ENCODE results near the gene LRRC73. TPM values are rescaled to one million over a fixed set of nuclear protein-coding genes. Genes with fewer than 3 reads are reported as not detected.

The LRRC73 gene
- total RNA-seq, 1 experiment from 2014 or later, result 1.4 TPM

- Mint-ChIP-seq H3K27ac (no peak overlapping the region), H3K27me3 (ENCODE audit: low read depth) (peaks cover 54% of the 10 kb centered on the region), H3K4me1 (peaks cover 16% of the 10 kb centered on the region), H3K4me3 (peak overlapping the region; percentile 41), H3K36me3 (no peaks in the 10 kb centered on the region), H3K9me3 (no peaks in the 10 kb centered on the region)
- DNase-seq (ENCODE audit: low spot score), result no peak
- TF ChIP-seq OVOL2 (CRISPR knock-in tag; IDR thresholded peaks at IDR 0.05; ENCODE audit: borderline replicate concordance) (no peak), IRF2 (CRISPR knock-in tag; IDR thresholded peaks at IDR 0.05; ENCODE audit: borderline replicate concordance, low read depth) (no peak), AFF4 (CRISPR knock-in tag; IDR thresholded peaks at IDR 0.05; ENCODE audit: borderline replicate concordance) (no peak), ZNF232 (CRISPR knock-in tag; IDR thresholded peaks at IDR 0.05) (no peak), CREB1 (CRISPR knock-in tag; IDR thresholded peaks at IDR 0.05) (no peak), ESRRA (CRISPR knock-in tag; IDR thresholded peaks at IDR 0.05; ENCODE audit: borderline replicate concordance) (no peak), RORB (CRISPR knock-in tag; IDR thresholded peaks at IDR 0.05) (no peak), JUN (CRISPR knock-in tag; IDR thresholded peaks at IDR 0.05) (no peak)
- TF ChIP-seq, protein P1, sequence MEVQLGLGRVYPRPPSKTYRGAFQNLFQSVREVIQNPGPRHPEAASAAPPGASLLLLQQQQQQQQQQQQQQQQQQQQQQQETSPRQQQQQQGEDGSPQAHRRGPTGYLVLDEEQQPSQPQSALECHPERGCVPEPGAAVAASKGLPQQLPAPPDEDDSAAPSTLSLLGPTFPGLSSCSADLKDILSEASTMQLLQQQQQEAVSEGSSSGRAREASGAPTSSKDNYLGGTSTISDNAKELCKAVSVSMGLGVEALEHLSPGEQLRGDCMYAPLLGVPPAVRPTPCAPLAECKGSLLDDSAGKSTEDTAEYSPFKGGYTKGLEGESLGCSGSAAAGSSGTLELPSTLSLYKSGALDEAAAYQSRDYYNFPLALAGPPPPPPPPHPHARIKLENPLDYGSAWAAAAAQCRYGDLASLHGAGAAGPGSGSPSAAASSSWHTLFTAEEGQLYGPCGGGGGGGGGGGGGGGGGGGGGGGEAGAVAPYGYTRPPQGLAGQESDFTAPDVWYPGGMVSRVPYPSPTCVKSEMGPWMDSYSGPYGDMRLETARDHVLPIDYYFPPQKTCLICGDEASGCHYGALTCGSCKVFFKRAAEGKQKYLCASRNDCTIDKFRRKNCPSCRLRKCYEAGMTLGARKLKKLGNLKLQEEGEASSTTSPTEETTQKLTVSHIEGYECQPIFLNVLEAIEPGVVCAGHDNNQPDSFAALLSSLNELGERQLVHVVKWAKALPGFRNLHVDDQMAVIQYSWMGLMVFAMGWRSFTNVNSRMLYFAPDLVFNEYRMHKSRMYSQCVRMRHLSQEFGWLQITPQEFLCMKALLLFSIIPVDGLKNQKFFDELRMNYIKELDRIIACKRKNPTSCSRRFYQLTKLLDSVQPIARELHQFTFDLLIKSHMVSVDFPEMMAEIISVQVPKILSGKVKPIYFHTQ (CRISPR knock-in tag; IDR thresholded peaks at IDR 0.05), result no peak
- TF ChIP-seq, protein P2, sequence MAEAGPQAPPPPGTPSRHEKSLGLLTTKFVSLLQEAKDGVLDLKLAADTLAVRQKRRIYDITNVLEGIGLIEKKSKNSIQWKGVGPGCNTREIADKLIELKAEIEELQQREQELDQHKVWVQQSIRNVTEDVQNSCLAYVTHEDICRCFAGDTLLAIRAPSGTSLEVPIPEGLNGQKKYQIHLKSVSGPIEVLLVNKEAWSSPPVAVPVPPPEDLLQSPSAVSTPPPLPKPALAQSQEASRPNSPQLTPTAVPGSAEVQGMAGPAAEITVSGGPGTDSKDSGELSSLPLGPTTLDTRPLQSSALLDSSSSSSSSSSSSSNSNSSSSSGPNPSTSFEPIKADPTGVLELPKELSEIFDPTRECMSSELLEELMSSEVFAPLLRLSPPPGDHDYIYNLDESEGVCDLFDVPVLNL (CRISPR knock-in tag; IDR thresholded peaks at IDR 0.05; ENCODE audit: borderline replicate concordance, low read depth), result no peak
- TF ChIP-seq, protein P3, sequence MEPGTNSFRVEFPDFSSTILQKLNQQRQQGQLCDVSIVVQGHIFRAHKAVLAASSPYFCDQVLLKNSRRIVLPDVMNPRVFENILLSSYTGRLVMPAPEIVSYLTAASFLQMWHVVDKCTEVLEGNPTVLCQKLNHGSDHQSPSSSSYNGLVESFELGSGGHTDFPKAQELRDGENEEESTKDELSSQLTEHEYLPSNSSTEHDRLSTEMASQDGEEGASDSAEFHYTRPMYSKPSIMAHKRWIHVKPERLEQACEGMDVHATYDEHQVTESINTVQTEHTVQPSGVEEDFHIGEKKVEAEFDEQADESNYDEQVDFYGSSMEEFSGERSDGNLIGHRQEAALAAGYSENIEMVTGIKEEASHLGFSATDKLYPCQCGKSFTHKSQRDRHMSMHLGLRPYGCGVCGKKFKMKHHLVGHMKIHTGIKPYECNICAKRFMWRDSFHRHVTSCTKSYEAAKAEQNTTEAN (CRISPR knock-in tag; IDR thresholded peaks at IDR 0.05), result no peak
- POLR2A ChIA-PET, result interaction anchor here (0.6 to 0.7 kb wide), 3 partner anchors 34 to 149 kb away, joined by 3 to 7 read pairs (median 3); partner anchors contain the start of gene CRIP3
- CTCF ChIA-PET, result interaction anchor here (0.6 to 5.3 kb wide), 20 partner anchors 10 to 278 kb away, joined by 3 to 65 read pairs (median 4); partner anchors contain the start of genes ABCC10, DNPH1, LRRC73 and ZNF318
- no peak for ATAC-seq
Measured at GRCh38 chr6:43457643-43458042, 52.5 kb downstream of the LRRC73 start.

Other genes with a start within 250 kb of the LRRC73 start
- gene SLC22A7, start 212.1 kb downstream of the LRRC73 start, total RNA-seq (2021), result not detected in 3 replicates
- gene CRIP3, start 201.5 kb downstream of the LRRC73 start, total RNA-seq (2021), result 44.7 to 48.9 TPM (median 45.6 TPM) in 3 replicates
- gene ZNF318, start 140.7 kb downstream of the LRRC73 start, total RNA-seq (2021), result 19.0 to 24.3 TPM (median 19.7 TPM) in 3 replicates
- 23.8 to 26.6 TPM (median 25.5 TPM) in 3 replicates for gene ABCC10, start 82.8 kb downstream of the LRRC73 start, total RNA-seq (2021)
- 0.18 to 0.81 TPM (median 0.37 TPM) in 3 replicates for gene DLK2, start 54.8 kb downstream of the LRRC73 start, total RNA-seq (2021)
- 40.2 to 40.8 TPM (median 40.4 TPM) in 3 replicates for gene TJAP1, start 32.8 kb downstream of the LRRC73 start, total RNA-seq (2021)
- 79.1 to 82.4 TPM (median 81.3 TPM) in 3 replicates for gene YIPF3, start 6.6 kb upstream of the LRRC73 start, total RNA-seq (2021)
- 32.8 to 46.6 TPM (median 34.2 TPM) in 3 replicates for gene POLR1C, start 6.7 kb upstream of the LRRC73 start, total RNA-seq (2021)
- 84.9 to 97.8 TPM (median 86.0 TPM) in 3 replicates for gene XPO5, start 65.7 kb upstream of the LRRC73 start, total RNA-seq (2021)
- 17.5 to 28.0 TPM (median 20.6 TPM) in 3 replicates for gene POLH, start 65.8 kb upstream of the LRRC73 start, total RNA-seq (2021)
- gene GTPBP2, start 118.9 kb upstream of the LRRC73 start, total RNA-seq (2021), result 61.1 to 76.4 TPM (median 63.4 TPM) in 3 replicates
- gene MAD2L1BP, start 125.5 kb upstream of the LRRC73 start, total RNA-seq (2021), result 28.6 to 31.6 TPM (median 30.1 TPM) in 3 replicates
- gene RSPH9, start 134.7 kb upstream of the LRRC73 start, total RNA-seq (2021), result 0.16 to 0.35 TPM (median 0.32 TPM) in 3 replicates
- gene MRPS18A, start 177.4 kb upstream of the LRRC73 start, total RNA-seq (2021), result 58.6 to 61.6 TPM (median 59.1 TPM) in 3 replicates